Measurements from ENCODE around the gene GABRB3.

DNA sequence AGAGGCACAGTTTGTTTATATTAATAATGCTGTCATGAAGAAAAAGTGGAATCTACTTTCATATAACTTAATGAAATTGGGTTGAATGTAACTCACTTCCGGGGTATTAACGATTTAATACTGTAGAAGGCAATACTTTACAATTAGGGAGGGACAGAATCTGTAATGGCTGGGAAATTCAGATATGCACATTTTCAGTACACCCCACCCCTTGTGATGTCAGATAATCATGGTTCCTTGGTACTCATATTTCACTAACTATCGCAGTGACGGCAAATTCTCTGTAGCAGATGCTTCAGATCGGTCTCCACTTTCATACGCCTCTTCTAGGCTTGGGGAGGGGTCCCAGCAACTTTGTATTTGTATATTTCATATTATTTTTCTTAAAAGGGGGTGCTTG lies 207.3 kb downstream of the GABRB3 start:
- TF ChIP-seq, protein P1, sequence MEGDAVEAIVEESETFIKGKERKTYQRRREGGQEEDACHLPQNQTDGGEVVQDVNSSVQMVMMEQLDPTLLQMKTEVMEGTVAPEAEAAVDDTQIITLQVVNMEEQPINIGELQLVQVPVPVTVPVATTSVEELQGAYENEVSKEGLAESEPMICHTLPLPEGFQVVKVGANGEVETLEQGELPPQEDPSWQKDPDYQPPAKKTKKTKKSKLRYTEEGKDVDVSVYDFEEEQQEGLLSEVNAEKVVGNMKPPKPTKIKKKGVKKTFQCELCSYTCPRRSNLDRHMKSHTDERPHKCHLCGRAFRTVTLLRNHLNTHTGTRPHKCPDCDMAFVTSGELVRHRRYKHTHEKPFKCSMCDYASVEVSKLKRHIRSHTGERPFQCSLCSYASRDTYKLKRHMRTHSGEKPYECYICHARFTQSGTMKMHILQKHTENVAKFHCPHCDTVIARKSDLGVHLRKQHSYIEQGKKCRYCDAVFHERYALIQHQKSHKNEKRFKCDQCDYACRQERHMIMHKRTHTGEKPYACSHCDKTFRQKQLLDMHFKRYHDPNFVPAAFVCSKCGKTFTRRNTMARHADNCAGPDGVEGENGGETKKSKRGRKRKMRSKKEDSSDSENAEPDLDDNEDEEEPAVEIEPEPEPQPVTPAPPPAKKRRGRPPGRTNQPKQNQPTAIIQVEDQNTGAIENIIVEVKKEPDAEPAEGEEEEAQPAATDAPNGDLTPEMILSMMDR (IDR thresholded peaks at IDR 0.05; ENCODE audit: low read depth, low read length, poor library complexity, severe bottlenecking): no peak
- no peak for TF ChIP-seq EZH2phosphoT487 (IDR thresholded peaks at IDR 0.05; ENCODE audit: borderline replicate concordance, low read length)

All from DOHH2 (cell line).